Measurements from ENCODE around the gene SP110.
"Not testable (repeated sequence)": the region's sequence is repeated elsewhere in the genome, so short reads cannot be mapped to it uniquely, and the experiment has no call there.

The SP110 gene

GRCh38 chr2:230124757-230125431 is 94.9 kb downstream of the SP110 start:
- DNase-seq (ENCODE audit: low spot score), result peak; percentile 3

DNA sequence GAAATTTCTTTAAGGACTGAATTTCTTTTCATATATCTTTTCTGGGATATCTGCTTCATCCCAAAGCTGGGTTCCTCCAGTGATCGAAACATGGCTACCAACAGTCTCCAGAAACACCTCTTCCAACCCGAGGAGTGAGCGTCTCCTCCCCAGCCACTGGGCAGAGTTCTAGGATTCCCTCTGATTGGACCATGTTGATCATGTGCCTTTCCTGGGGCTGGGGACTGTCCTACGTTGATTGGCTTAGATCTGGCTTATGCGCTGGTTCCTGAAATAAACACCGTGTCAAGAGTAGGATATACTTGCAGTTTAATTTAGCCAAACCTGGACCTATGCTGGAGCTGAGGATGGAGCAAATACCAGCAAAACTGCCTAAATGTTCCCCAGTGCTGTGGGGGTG is 95.5 kb downstream of the SP110 start:
- DNase-seq (ENCODE audit: low spot score), result no peak

DNA sequence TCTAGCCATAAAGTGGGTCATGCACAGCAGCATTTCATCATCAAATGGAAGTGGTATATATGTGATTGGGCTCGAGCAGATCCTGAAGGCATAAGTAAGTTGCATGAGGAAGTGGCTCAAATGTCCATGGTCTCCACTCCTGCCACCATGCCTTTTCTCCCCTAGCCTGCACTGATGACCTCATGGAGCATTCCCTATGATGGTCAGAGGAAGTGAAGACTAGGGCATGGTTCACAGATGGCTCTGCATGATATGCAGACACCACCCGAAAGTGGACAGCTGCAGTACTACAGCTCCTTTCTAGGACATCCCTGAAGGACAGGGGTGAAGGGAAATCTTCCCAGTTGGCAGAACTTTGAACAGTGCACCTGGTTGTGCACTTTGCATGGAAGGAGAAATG is 99.4 kb downstream of the SP110 start:
- not testable (repeated sequence) for DNase-seq (ENCODE audit: low spot score)

DNA sequence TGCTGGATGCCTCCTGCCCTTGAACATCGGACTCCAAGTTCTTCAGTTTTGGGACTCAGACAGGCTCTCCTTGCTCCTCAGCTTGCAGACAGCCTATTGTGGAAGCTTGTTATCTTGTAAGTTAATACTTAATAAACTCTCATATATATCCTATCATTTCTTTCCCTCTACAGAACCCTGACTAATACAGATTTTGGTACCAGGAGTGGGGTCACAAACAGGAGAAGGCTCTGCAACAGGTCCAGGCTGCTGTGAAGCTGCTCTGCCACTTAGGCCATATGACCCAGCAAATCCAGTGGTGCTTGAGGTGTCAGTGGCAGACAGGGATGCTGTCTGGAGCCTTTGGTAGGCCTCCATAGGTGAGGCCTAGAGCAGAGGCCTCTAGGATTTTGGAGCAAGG is 100.0 kb downstream of the SP110 start:
- DNase-seq (ENCODE audit: low spot score), result not testable (repeated sequence)

Data from CD4-positive, alpha-beta T cell treated with Interleukin-2 at 100 ng/mL for 4 hours (primary cell).